Bronchial epithelial cell (primary cell): ENCODE measurements around the gene CLTB. TPM values are rescaled to one million over a fixed set of nuclear protein-coding genes. Genes with fewer than 3 reads are reported as not detected.

Experiments
- DNase-seq: peaks from one replicate; pipeline ENCODE4 v3.0.0-alpha.2; 2010; ENCODE audit warnings: low read depth
- FAIRE-seq: peaks from 2 replicates; lab custom pipeline; 2011; peaks lifted over from hg19 to GRCh38; lab: Jason Lieb, UNC
- H3K27me3 ChIP-seq: 2 replicates; pipeline ENCODE4 v1.5.1; 2011; ENCODE audit warnings: low read length; ENCODE audit not compliant: control insufficient read depth, insufficient read depth
- H3K36me3 ChIP-seq: 2 replicates; pipeline ENCODE4 v1.5.1; 2011; ENCODE audit warnings: low read length; ENCODE audit not compliant: control insufficient read depth, insufficient read depth
- H3K4me3 ChIP-seq: 2 replicates; pipeline ENCODE4 v1.5.1; 2011; ENCODE audit warnings: mild to moderate bottlenecking, low read depth, low read length, control low read depth
- CTCF ChIP-seq: IDR thresholded peaks from 2 replicates; pipeline ENCODE4 v1.5.1; 2011; ENCODE audit warnings: mild to moderate bottlenecking, moderate library complexity, low read length, control low read depth, inconsistent platforms; ENCODE audit not compliant: insufficient read depth, severe bottlenecking
- total RNA-seq: library from RNA; depleted of rRNA; stranded (reverse); fragments of >200 nt; gene quantifications from 2 replicates; pipeline ENCODE4 v1.2.1, GENCODE V29; 2014

CLTB gene
- total RNA-seq, 1 donor from 2014 or later = 241 TPM

GRCh38 chr5:176369934-176370711 is 46.2 kb downstream of the CLTB start:
- DNase-seq (no peak), FAIRE-seq (no peak)
- Histone ChIP-seq H3K4me3 (no peak overlapping the region), H3K27me3 (no peaks in the 10 kb centered on the region), H3K36me3 (peaks cover 7% of the 10 kb centered on the region)
- no peak for TF ChIP-seq CTCF

DNA sequence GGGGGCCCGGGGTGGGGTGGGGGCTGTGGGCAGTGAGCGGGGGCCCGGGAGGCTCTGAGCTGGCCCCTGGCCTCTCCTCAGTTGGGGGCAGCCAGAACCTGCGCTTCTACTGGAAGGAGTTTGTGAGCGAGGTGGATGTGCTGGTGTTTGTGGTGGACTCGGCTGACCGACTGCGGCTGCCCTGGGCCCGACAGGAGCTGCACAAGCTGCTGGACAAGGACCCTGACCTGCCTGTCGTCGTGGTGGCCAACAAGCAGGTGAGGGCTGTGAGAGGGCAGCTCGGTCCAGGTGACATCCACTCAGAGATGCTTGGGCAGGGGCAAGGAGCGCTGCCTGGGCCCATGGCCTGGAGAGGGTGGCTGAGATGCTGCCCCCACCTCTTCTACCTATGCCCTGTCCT is 47.6 kb downstream of the CLTB start:
- peaks cover 7% of the 10 kb centered on the region for H3K36me3 ChIP-seq
- no peak overlapping the region for H3K4me3 ChIP-seq
- no peak for DNase-seq
- no peak for FAIRE-seq
- H3K27me3 ChIP-seq = no peaks in the 10 kb centered on the region
- TF ChIP-seq CTCF = no peak

DNA sequence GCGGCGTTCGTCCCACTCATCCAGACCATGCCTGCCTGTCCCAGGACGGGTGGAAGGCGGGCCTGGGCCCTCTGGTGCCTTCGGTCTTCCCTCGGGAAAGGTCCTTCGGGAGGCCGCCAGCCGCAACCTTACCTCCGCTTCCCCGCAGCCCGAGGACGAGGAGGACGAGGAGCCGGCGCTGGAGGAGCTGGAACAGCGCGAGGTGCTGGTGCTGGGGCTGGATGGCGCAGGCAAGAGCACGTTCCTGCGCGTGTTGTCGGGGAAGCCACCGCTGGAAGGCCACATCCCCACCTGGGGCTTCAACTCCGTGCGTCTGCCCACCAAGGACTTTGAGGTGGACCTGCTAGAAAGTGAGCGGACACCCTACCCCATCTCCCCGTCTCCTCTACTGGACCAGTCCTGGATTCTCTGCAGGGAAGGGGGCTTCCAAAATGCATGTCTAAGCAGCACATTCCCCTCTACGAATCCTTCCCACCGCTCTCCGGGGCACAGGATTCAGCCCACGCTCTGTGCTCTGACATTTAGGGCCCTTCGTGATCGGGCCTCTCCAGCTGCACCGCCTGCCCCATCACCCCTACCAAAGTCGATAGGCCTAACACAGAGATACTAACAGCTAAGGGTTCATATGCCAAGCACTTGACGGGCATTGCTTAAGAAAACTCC is 50.0 kb downstream of the CLTB start:
- no peak for TF ChIP-seq CTCF
- FAIRE-seq = no peak
- Histone ChIP-seq H3K4me3 (peak overlapping the region; percentile 70), H3K27me3 (no peaks in the 10 kb centered on the region), H3K36me3 (peaks cover 5% of the 10 kb centered on the region)
- no peak for DNase-seq

DNA sequence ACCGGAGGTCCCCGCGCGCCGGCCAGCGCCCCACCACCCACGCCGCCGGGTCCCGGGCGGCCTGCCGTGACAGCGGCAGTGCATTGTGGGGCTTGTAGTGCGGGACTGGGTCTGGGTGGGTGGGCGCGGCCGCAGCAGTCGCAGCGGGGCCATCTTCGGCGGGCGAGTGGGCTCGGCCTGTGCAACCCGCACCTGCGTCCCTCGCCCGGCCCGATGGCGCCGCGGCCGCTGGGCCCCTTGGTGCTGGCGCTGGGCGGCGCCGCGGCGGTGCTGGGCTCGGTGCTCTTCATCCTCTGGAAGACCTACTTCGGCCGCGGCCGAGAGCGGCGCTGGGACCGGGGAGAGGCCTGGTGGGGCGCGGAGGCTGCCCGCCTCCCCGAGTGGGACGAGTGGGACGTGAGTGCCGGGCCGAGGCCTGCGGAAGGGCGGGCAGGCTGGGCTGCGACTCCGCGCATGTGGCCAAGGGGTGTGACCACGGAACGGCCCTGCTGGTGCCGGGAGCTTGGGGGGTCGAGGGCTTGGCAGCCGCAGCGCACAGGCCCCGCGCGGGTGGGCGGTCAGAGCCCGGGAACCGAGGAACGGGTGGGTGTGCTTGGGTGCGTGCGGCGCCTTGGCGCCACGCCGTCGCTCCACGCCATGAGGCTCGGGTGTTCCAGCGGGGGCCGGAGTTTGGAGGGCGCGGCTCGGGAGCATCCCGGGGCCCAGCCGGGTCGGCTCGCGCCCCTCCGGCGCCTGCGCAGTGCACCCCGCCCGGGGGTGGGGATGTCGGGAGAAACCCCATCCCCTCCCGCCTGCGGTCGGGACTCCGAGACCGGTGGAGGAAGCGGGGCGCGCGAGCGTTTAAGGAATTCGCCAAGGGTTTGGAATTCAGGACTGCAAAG is 50.7 kb downstream of the CLTB start, which contains the start of gene ARL10:
Gene ARL10 (plus strand): TSS at position 137 of the 881 bp plus-strand sequence. CDS start 77 bp downstream, at position 214.
- no peaks in the 10 kb centered on the region for H3K27me3 ChIP-seq
- peak; percentile 18 for DNase-seq
- no peak for TF ChIP-seq CTCF
- peaks cover 5% of the 10 kb centered on the region for H3K36me3 ChIP-seq
- no peak for FAIRE-seq
- peak within 1 kb of the TSS; percentile 70 for H3K4me3 ChIP-seq

DNA sequence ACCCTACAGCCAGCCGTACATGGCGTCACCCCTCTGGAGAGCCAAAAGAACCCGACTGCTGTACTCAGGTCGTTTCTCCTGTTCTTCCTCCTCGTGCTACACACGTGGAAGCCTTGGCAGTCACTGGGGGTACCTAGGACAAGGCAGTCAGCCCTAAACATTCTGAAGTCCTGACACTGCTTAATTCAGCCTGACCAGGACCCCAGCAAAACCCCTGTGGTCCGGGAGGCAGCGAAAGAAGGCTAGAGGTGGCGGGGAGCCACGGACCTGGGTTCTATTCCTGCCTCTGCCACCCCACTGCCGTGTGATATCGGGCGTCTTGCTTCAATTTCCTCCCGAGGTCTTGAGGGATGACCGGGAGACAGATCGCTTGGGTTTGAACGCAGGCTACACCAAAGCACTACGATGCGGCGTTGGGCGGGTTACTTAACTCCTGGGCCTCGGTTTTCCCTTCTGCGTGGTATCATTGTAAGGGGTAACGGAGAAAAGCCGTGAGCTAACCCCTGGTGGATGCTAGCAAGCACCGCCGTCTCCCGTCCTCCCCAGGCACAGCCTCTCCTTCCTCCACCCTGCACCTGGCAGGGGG is 51.5 kb downstream of the CLTB start:
- peaks cover 3% of the 10 kb centered on the region for H3K36me3 ChIP-seq
- no peaks in the 10 kb centered on the region for H3K27me3 ChIP-seq
- TF ChIP-seq CTCF = no peak
- FAIRE-seq = no peak
- DNase-seq = peak; percentile 7
- H3K4me3 ChIP-seq = peak overlapping the region; percentile 70
